ENCODE measurements around the gene RCN2.
A peak's percentile ranks its signal among the peaks of the same experiment; 100 is the strongest.

The RCN2 gene

GRCh38 chr15:76988867-76989780, 57.6 kb downstream of the RCN2 start:
- H3K36me3 Mint-ChIP-seq (ENCODE audit: low read depth) = no peaks in the 10 kb centered on the region
- peaks cover 61% of the 10 kb centered on the region for H3K4me1 Mint-ChIP-seq
- H3K27me3 Mint-ChIP-seq = peaks cover 1% of the 10 kb centered on the region
- DNase-seq (no peak), ATAC-seq (peak; percentile 21)
- no peaks in the 10 kb centered on the region for H3K9me3 Mint-ChIP-seq
- peak overlapping the region; percentile 73 for H3K4me3 Mint-ChIP-seq
- peak overlapping the region; percentile 99 for H3K27ac Mint-ChIP-seq

- peaks cover 66% of the 10 kb centered on the region for H3K4me1 Mint-ChIP-seq
- no peaks in the 10 kb centered on the region for H3K36me3 Mint-ChIP-seq (ENCODE audit: low read depth)
- no peaks in the 10 kb centered on the region for H3K9me3 Mint-ChIP-seq
- H3K27me3 Mint-ChIP-seq = peaks cover 1% of the 10 kb centered on the region
- DNase-seq (no peak), ATAC-seq (no peak)
- H3K27ac Mint-ChIP-seq = no peak overlapping the region
- no peak overlapping the region for H3K4me3 Mint-ChIP-seq
Measured at GRCh38 chr15:76991048-76991447, 59.5 kb downstream of the RCN2 start.

GRCh38 chr15:76991741-76992645, 60.4 kb downstream of the RCN2 start:
- H3K9me3 Mint-ChIP-seq = no peaks in the 10 kb centered on the region
- no peak overlapping the region for H3K4me3 Mint-ChIP-seq
- H3K36me3 Mint-ChIP-seq (ENCODE audit: low read depth) = no peaks in the 10 kb centered on the region
- H3K27ac Mint-ChIP-seq = peak overlapping the region; percentile 11
- DNase-seq (no peak), ATAC-seq (no peak)
- peaks cover 1% of the 10 kb centered on the region for H3K27me3 Mint-ChIP-seq
- peaks cover 66% of the 10 kb centered on the region for H3K4me1 Mint-ChIP-seq

GRCh38 chr15:76993114-76993725, 61.7 kb downstream of the RCN2 start:
- Mint-ChIP-seq H3K27me3 (peaks cover 1% of the 10 kb centered on the region), H3K36me3 (ENCODE audit: low read depth) (peaks cover 4% of the 10 kb centered on the region), H3K9me3 (no peaks in the 10 kb centered on the region), H3K27ac (peak overlapping the region; percentile 93), H3K4me1 (peaks cover 66% of the 10 kb centered on the region), H3K4me3 (peak overlapping the region; percentile 90)
- ATAC-seq (no peak), DNase-seq (no peak)

- no peaks in the 10 kb centered on the region for H3K9me3 Mint-ChIP-seq
- no peaks in the 10 kb centered on the region for H3K27me3 Mint-ChIP-seq
- H3K4me1 Mint-ChIP-seq = peaks cover 66% of the 10 kb centered on the region
- H3K27ac Mint-ChIP-seq = peak overlapping the region; percentile 93
- ATAC-seq = peak; percentile 65
- H3K36me3 Mint-ChIP-seq (ENCODE audit: low read depth) = peaks cover 11% of the 10 kb centered on the region
- DNase-seq = peak; percentile 74
- H3K4me3 Mint-ChIP-seq = peak overlapping the region; percentile 90
Measured at GRCh38 chr15:76994001-76994400, 62.5 kb downstream of the RCN2 start.

- Mint-ChIP-seq H3K27me3 (no peaks in the 10 kb centered on the region), H3K36me3 (ENCODE audit: low read depth) (peaks cover 16% of the 10 kb centered on the region), H3K4me1 (peaks cover 66% of the 10 kb centered on the region), H3K27ac (peak overlapping the region; percentile 93), H3K9me3 (no peaks in the 10 kb centered on the region), H3K4me3 (peak overlapping the region; percentile 90)
- DNase-seq (peak; percentile 30), ATAC-seq (peak; percentile 7)
Measured at GRCh38 chr15:76994496-76994895, 62.9 kb downstream of the RCN2 start.

GRCh38 chr15:76994971-76995945, 63.7 kb downstream of the RCN2 start, which contains the start of gene PSTPIP1:
PSTPIP1 (plus strand) TSS chr15:76995126; CDS start chr15:76995574, 448 bp downstream.
- peak; percentile 74 for DNase-seq
- peaks cover 18% of the 10 kb centered on the region for H3K36me3 Mint-ChIP-seq (ENCODE audit: low read depth)
- H3K4me1 Mint-ChIP-seq = peaks cover 69% of the 10 kb centered on the region
- peak within 1 kb of the TSS; percentile 90 for H3K4me3 Mint-ChIP-seq
- H3K27me3 Mint-ChIP-seq = no peaks in the 10 kb centered on the region
- peak within 1 kb of the TSS; percentile 93 for H3K27ac Mint-ChIP-seq
- ATAC-seq = peak; percentile 62
- H3K9me3 Mint-ChIP-seq = no peaks in the 10 kb centered on the region

- DNase-seq = no peak
- Mint-ChIP-seq H3K27me3 (no peaks in the 10 kb centered on the region), H3K27ac (peak overlapping the region; percentile 93), H3K4me3 (peak overlapping the region; percentile 90), H3K9me3 (no peaks in the 10 kb centered on the region), H3K36me3 (ENCODE audit: low read depth) (peaks cover 21% of the 10 kb centered on the region), H3K4me1 (peaks cover 72% of the 10 kb centered on the region)
- ATAC-seq = no peak
Measured at GRCh38 chr15:76996076-76996525, 64.6 kb downstream of the RCN2 start.

GRCh38 chr15:76996526-76997401, 65.2 kb downstream of the RCN2 start:
- H3K36me3 Mint-ChIP-seq (ENCODE audit: low read depth) = peaks cover 22% of the 10 kb centered on the region
- DNase-seq = peak; percentile 76
- no peaks in the 10 kb centered on the region for H3K27me3 Mint-ChIP-seq
- peak overlapping the region; percentile 93 for H3K27ac Mint-ChIP-seq
- ATAC-seq = peak; percentile 44
- peak overlapping the region; percentile 90 for H3K4me3 Mint-ChIP-seq
- peaks cover 75% of the 10 kb centered on the region for H3K4me1 Mint-ChIP-seq
- H3K9me3 Mint-ChIP-seq = no peaks in the 10 kb centered on the region

GRCh38 chr15:76998663-76999285, 67.2 kb downstream of the RCN2 start:
- DNase-seq (no peak), ATAC-seq (no peak)
- peaks cover 31% of the 10 kb centered on the region for H3K36me3 Mint-ChIP-seq (ENCODE audit: low read depth)
- H3K27me3 Mint-ChIP-seq = no peaks in the 10 kb centered on the region
- no peaks in the 10 kb centered on the region for H3K9me3 Mint-ChIP-seq
- peaks cover 80% of the 10 kb centered on the region for H3K4me1 Mint-ChIP-seq
- H3K4me3 Mint-ChIP-seq = peak overlapping the region; percentile 90
- H3K27ac Mint-ChIP-seq = peak overlapping the region; percentile 61

GRCh38 chr15:76999996-77000395, 68.4 kb downstream of the RCN2 start:
- ATAC-seq (no peak), DNase-seq (peak; percentile 30)
- Mint-ChIP-seq H3K4me1 (peaks cover 82% of the 10 kb centered on the region), H3K27ac (no peak overlapping the region), H3K36me3 (ENCODE audit: low read depth) (peaks cover 43% of the 10 kb centered on the region), H3K9me3 (peaks cover 9% of the 10 kb centered on the region), H3K4me3 (no peak overlapping the region), H3K27me3 (no peaks in the 10 kb centered on the region)

GRCh38 chr15:77001351-77001750, 69.8 kb downstream of the RCN2 start:
- peaks cover 53% of the 10 kb centered on the region for H3K36me3 Mint-ChIP-seq (ENCODE audit: low read depth)
- peak overlapping the region; percentile 72 for H3K27ac Mint-ChIP-seq
- no peaks in the 10 kb centered on the region for H3K27me3 Mint-ChIP-seq
- H3K4me1 Mint-ChIP-seq = peaks cover 93% of the 10 kb centered on the region
- DNase-seq (no peak), ATAC-seq (no peak)
- no peak overlapping the region for H3K4me3 Mint-ChIP-seq
- H3K9me3 Mint-ChIP-seq = peaks cover 9% of the 10 kb centered on the region
